Left colon (tissue), 2 donors: ENCODE data around the gene RACGAP1. TPM values are rescaled to one million over a fixed set of nuclear protein-coding genes. Genes with fewer than 3 reads are reported as not detected.

Source experiments
- ATAC-seq: fragments of 200-7000 bp; cut with Tn5 transposase; one replicate; pipeline ENCODE4 v1.9.1; 2020; ENCODE audit warnings: mild to moderate bottlenecking, moderate library complexity
- DNase-seq, 2 donors: peaks; one replicate each; pipeline ENCODE4 v3.0.0-alpha.2; 2020
- intact Hi-C, 2 donors: fragments of 100-400 bp; cut with DNase I in 1 of 2; cut with micrococcal nuclease in 1 of 2; formaldehyde crosslinking; loops; one replicate each; pipeline versions ENCODE4 v1.11.2 to v1.14.0; 2022; cut with DNase I, micrococcal nuclease
- long read RNA-seq: library from polyadenylated mRNA; unstranded; transcript quantifications from one replicate; pipeline ENCODE4 v2.0.0, GENCODE V29; 2021
- total RNA-seq, 2 donors: library from RNA; stranded (reverse); fragmentation: NEBNext Ultra II Directional; extraction: Animal tissue kit (Norgen Biotek cat#: 25700); gene quantifications; one replicate each; pipeline ENCODE4 v1.2.1, GENCODE V29; 2021
- donor health status: DM: no; HTN: no; CAD: no.
- donor health status: DM: yes; HTN: yes; CAD: no.

The RACGAP1 gene, protein sequence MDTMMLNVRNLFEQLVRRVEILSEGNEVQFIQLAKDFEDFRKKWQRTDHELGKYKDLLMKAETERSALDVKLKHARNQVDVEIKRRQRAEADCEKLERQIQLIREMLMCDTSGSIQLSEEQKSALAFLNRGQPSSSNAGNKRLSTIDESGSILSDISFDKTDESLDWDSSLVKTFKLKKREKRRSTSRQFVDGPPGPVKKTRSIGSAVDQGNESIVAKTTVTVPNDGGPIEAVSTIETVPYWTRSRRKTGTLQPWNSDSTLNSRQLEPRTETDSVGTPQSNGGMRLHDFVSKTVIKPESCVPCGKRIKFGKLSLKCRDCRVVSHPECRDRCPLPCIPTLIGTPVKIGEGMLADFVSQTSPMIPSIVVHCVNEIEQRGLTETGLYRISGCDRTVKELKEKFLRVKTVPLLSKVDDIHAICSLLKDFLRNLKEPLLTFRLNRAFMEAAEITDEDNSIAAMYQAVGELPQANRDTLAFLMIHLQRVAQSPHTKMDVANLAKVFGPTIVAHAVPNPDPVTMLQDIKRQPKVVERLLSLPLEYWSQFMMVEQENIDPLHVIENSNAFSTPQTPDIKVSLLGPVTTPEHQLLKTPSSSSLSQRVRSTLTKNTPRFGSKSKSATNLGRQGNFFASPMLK
- total RNA-seq: 10 to 100 TPM; 20.0 to 25.4 TPM
- long read RNA-seq, partial matches to known transcripts: 1 of 4 reads
- long read RNA-seq, other reads (novel, unspliced or antisense): 2 of 4 reads

DNA sequence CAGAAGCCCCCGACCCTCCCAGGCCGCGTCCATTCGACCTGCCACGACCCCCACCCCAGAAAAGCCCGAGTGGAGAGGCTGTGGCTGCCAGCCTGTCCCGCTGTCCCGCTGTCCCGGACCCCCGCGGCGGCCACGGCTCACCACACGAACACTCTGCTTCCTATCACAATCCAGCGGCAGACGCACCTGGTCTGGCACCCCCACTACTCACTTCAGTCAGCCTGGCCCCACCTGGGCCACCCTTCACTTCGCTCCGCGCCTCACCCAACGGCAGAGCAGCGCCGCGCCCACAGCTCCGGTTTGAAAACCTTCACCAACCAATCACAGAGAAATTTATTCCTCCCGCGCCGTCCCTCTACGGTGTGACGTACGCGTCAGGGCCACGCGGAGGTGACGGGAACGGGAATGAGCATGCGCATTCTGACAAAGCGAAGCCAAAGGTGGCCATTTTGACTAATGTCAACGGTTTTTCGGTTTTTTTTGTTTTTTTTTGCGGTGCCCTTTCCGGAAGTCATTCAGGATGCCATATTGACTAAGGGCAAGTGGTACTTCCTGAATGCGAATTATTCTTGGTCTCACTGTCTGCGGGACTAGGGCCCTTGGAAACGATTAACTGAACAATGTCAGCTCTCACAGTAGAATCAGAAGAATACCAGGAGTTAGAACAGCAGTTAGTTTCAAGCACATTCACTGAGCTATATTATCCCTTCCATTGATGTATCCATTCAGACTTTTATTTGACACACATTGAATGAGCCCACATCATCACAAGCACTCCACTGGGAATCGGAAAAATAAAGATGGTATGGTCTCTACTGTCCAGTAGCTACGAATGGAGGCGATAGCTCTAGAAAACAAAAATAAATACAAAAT lies at the start of gene RACGAP1:
Gene RACGAP1 (minus strand): TSS at position 308 of the 873 bp plus-strand sequence. CDS start 8,779 bp downstream, outside the sequence.
- ATAC-seq (peak; percentile 99), DNase-seq (peak; percentile 95 to 97)
- intact Hi-C loops: no loop called here

DNA sequence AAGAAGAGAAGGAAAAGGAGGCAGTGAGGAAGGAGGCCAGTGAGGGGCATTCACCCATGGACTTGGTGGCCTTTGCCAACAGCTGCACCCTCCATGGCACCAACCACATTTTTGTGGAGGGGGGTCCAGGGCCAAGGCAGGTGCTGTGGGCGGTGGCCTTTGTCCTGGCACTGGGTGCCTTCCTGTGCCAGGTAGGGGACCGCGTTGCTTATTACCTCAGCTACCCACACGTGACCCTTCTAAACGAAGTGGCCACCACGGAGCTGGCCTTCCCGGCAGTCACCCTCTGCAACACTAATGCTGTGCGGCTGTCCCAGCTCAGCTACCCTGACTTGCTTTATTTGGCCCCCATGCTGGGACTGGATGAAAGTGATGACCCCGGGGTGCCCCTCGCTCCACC lies 48.4 kb upstream of the RACGAP1 start:
- no peak for DNase-seq
- no peak for ATAC-seq
- intact Hi-C loops: loop anchor here in 1 of 2 donors (10.0 kb wide), 1 partner anchor 101 kb away; no protein-coding TSS in a partner anchor

DNA sequence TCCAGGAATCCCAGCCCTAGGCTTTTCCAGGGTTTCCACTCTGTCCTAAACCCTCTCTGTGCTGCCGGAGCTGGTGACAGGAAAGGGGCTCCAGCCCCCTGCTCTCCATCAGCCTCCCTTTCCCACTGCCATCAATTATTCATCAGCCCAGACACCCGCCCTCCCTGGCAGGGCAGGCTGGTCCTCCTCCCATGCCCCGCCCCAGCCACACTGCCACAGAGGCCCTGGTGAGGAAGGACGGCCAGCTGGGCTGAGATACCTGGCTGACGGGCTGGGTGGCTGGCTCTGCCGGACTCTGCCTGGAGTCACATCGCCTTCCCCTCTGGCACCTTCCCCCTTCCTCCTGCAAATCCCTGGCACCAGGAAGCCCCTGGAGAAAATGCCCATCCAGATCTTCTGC lies 47.9 kb upstream of the RACGAP1 start:
- no peak for DNase-seq
- no peak for ATAC-seq
- intact Hi-C loops: loop anchor here in 1 of 2 donors (10.0 kb wide), 1 partner anchor 102 kb away; no protein-coding TSS in a partner anchor

DNA sequence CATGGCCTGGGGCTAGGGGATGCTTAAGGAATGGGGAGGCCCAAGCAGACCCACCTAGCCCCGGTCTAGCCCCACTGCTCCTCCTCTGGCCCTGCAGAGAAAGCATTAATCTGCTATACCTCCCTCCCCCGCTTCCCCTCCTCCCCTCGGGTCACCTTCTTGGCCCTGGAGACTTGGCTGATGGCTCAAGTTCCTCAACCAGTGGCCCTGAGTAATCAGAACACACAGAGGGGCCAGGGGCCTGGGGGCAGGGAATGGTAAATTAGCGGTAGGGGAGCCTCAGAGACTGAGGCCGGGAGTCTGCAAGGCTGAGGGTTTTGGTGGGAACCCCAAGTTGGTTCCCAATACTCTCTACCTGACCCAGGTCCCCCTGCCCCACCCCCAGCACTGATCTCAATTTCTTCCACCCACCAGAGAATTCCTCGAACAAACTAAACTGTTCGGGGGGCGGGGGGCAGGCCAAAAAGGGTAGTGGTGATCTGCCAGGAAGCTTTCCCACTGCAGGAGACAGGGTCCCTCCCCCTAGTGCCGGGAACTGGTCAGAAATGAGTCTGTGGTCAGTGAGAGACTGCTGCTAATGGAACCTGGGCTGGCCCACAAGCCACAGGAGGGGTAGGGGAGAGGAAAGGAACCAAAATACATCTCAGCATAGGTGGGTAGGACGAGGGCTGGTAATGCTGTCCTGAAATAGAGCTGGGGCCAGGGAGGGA lies 47.1 kb upstream of the RACGAP1 start:
- intact Hi-C loops: loop anchor here in 1 of 2 donors (10.0 kb wide), 1 partner anchor 102 kb away; no protein-coding TSS in a partner anchor
- ATAC-seq (no peak), DNase-seq (no peak)

DNA sequence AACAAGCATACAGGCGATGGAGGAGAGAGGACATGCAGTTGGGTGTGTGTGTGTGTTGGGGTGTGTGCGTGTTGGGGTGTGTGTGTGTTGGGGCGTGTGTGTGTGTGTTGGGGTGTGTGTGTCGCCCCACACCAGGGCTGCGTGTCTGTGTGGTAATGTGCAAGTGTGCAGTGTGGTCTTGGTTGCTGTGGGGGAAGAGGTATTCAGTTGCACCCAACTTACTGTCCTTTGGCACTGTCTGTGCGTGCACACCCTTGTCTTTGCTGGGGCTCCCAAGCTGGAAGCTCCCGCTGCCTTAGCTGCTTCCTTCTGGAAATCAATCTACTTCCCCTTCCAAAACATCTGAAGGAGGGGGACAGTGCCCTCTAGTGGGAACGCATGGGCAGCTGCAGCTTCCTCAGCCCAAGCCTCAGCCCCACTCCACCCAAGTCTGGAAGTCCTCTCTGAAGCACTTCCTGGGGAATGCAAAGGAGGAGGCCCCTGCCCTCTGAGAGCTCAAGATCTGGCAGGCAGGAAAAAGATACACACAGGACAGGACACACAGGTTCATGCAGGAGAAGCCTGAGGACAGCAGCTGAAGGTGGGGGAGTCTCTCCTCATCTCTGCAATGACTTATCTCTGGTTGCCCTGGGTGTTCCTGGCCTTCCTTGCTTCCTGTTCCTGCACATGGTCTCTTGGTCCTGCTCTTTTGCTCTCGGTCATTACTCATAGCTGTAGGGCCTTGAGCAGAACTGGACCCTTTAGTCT lies 45.2 kb upstream of the RACGAP1 start:
- ATAC-seq (peak; percentile 78), DNase-seq (peak; percentile 76 to 83)
- intact Hi-C loops: loop anchor here in 1 of 2 donors (10.0 kb wide), 1 partner anchor 104 kb away; no protein-coding TSS in a partner anchor

DNA sequence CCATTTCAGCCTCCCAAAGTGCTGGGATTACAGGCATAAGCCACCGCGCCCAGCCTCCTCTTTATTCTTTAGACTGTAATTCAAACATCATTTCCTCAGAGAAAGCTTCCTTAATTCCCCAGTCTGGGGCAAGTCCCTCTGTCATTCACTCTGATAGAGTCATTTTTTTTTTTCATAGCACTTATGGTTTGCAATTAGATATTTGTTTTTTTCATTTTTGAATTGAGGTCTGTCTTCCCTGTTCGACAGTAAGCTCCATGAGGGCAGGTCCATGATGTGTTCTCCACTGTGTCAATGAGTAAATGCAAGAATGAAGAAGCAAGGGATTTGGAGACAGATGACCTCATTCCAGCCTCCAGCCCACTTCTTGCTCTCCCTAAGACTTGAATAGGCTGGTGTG lies 44.2 kb upstream of the RACGAP1 start:
- no peak for ATAC-seq
- intact Hi-C loops: loop anchor here in 1 of 2 donors (5.0 kb wide), 1 partner anchor 102 kb away; no protein-coding TSS in a partner anchor
- no peak for DNase-seq

DNA sequence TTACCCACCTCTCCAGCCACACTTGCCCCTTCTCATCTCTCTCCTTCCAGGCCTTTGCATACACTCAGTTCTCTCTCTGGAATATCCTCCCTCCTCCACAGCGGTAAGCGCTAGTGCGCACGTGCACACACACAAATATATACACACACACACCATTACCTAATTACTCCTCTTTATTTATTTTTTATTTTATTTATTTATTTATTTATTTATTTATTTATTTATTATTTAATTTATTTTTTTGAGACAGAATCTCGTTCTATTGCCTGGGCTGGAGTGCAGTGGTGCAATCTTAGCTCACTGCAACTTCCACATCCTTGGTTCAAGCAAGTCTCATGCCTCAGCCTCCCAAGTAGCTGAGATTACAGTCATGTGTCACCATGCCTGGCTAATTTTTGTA lies 43.8 kb upstream of the RACGAP1 start:
- intact Hi-C loops: loop anchor here in 1 of 2 donors (5.0 kb wide), 1 partner anchor 102 kb away; no protein-coding TSS in a partner anchor
- no peak for DNase-seq
- no peak for ATAC-seq

DNA sequence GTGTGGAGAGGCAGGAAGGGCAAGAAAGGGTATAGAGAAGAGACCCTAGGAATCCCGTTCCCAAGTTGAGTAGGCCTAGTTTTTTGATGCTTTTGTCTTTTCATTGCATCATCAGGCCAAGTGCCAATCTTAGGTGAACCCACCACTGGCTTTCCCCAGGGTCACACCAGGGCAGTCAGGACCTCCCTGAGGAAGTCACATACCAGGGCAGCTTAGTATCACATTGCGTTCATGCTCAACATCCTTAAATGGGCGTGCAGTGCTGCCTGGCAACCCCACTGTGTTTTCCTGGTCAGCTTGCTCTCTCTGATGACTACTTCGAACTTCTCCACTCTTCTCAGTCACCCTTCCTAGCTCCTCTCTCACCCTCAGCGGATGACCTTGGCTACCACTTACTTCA lies 41.1 kb upstream of the RACGAP1 start:
- DNase-seq: no peak
- intact Hi-C loops: loop anchor here in 1 of 2 donors (5.0 kb wide), 1 partner anchor 99 kb away; no protein-coding TSS in a partner anchor
- no peak for ATAC-seq

DNA sequence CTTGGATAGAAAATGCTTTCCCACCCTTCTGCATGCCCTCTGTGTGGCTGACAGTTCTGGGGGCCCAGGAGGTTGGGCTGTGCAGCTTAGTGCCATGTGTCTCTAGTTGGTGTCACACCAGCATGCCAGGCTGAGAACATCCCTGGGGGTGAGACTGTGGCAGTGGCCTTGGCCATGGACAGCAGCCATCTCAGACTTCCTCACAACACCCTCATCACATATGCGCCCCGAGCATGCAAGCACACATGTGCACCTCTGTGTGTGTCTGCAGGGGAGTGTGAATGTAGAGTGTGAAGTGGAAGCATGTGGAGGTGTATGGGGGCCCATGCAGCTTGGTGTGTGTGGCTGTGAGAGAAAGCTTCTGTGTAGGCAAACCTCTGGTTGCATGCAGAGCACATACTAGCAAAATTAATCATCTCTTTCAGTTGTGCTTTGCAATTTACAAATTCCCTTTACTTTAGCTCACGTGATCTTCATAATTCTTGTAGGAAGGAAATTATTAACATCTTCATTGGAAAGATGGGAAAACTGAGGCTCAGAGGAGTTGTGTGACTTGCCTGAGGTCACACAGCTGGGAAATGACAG lies 40.5 kb upstream of the RACGAP1 start:
- ATAC-seq: no peak
- no peak for DNase-seq
- intact Hi-C loops: loop anchor here in 1 of 2 donors (5.0 kb wide), 1 partner anchor 99 kb away; no protein-coding TSS in a partner anchor

DNA sequence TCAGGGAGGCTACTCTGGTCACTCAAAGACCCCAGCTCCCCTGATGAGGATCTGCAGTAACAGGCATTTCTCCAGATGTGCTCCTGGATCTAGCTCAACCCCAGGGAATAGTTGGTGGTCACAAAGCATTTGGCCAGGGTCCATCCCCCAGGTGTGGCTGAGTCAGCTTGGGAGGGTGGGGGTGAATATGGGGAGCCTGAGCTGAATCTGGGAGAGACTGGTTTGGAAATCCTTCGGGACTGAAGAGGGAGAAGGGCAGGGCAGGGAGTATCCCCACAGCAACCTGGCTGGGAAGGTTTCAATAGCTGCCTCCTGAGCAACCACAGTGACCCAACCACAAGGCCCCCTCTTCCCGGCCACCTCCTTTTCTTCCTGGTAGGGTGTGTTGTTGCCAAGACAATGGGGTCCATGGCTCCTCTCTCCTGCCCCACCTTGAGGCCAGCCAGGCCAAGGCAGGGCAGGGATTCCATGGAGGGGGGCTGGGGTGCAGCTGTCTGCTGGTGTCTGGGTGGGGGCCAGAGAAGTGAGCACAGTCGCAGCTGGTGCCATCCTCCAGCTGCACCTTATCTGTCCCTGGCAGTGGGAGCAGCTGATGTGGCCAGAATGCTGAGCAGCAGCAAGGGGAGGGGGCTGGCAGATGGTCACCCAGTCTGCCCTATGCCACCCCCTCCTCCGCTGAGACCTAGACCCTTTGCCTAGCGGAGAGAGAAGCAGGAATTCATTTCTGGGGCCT lies 37.6 kb upstream of the RACGAP1 start:
- intact Hi-C loops: no loop called here
- DNase-seq: no peak
- no peak for ATAC-seq

DNA sequence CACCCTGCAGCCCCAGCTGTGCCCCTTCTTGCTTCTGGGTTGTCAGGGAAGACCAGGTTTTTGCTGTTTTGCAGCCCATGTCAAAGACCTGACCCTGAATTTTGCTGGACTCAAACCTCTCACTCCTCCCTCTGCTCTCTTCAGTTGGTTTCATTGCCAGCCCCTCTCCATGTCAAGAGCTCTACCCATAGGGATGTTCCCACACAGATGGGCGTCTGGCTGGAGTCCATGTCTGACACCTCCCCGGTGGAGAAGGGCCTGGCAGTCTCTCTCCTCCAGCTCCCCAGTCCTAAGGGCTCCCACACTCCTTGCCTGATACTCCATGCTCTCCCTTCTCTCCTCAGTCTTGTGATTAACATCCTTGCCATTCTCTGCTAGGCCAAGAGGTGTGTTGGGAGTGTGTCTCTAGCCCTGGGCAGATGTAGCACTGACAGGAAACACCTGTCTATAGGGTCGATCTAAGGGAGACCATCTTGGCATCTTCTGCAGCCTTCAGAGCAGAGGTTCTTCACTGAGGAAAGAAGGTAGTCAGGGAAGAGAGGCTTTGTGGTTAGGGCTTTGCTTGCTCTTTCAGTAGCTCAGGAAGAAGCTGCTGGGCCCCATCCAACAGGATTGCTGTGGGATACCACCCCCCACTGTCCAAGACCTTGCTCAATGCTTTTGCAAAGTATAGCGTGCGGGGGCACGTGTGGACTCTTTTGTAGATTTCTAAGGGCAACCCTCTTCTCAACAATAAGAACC lies 36.8 kb upstream of the RACGAP1 start:
- no peak for DNase-seq
- intact Hi-C loops: no loop called here
- no peak for ATAC-seq

DNA sequence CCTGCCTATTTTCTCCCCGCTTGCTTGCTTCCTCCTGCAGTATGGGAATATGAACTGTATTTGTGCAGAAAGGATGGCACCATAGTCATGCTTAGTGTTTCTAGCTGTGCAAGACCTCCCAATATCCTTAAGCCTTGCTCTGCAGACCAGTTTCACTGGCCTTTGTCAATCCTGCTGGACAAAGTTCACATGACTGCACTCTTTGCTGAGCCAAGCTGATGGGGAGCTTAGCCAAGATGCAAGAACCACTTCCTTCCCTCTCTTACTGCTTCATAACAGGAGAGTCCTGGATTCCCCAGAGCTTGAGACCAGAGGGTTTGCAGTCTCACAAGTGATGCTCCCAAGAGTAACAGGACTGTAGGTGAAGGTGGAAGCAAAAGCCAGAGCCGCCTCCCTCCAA lies 35.9 kb upstream of the RACGAP1 start:
- ATAC-seq (no peak), DNase-seq (no peak)
- intact Hi-C loops: no loop called here

DNA sequence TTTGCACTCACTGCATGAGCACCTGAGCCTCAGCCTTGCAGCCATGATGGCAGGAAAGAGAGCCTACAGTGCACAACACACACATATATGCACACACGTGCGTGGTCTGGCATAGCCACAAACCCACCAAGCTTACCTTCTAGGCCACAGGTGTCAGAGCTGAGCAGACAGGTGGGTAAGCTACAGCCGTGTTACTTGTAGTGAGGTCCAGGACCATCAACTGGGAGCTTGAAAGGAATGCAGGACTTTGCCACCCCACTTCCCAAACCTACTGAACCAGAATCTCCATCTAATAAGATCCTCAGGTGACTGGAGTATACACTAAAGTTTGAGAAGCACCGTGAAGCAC lies 34.8 kb upstream of the RACGAP1 start:
- ATAC-seq: no peak
- no peak for DNase-seq
- intact Hi-C loops: no loop called here

DNA sequence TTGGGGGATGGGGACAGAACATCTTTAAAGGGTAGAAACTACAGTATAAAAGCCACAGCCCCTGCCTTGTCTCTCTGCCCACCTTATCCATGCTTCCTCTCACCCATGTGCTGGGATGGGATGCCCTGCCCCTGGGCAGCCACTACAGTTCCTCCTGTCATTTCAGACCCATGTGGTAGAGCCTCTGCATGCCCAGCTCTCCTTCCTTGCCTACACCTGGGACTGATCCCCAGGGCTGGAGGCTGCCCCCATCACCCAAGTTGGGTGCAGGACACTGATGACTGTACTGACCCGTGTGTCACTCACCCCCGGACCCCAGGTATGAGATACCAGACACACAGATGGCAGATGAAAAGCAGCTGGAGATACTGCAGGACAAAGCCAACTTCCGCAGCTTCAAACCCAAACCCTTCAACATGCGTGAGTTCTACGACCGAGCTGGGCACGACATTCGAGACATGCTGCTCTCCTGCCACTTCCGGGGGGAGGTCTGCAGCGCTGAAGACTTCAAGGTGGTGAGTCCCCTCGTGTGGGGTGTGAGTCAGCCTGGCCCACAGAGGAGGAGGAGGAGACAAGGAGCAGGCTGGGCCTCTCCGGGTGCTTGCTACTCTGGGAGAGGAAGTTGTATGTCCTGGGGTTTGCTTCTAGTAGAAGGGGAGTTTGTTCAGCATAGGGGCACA lies 34.3 kb upstream of the RACGAP1 start:
- no peak for ATAC-seq
- DNase-seq: no peak
- intact Hi-C loops: loop anchor here in 1 of 2 donors (10.0 kb wide), 1 partner anchor 95 kb away; the partner anchor contains the start of gene AQP5

DNA sequence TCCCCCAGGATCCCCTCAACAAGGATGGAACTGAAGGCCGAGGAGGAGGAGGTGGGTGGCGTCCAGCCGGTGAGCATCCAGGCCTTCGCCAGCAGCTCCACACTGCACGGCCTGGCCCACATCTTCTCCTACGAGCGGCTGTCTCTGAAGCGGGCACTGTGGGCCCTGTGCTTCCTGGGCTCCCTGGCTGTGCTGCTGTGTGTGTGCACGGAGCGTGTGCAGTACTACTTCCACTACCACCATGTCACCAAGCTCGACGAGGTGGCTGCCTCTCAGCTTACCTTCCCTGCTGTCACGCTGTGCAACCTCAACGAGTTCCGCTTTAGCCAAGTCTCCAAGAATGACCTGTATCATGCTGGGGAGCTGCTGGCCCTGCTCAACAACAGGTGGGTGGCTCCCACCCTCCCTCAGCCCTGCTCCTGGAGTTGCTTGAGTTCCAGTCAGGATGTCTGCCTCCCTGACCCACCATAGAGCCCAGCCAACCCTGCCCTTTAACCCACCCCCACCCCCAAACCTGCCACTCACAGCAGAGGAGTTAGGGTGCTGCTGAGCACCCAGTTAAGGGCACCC lies 33.5 kb upstream of the RACGAP1 start:
- DNase-seq: no peak
- ATAC-seq: no peak
- intact Hi-C loops: loop anchor here in 1 of 2 donors (10.0 kb wide), 1 partner anchor 94 kb away; the partner anchor contains the start of gene AQP5
